Neural cell (in vitro differentiated cells): ENCODE measurements around the gene DENND4A. TPM values are rescaled to one million over a fixed set of nuclear protein-coding genes. Genes with fewer than 3 reads are reported as not detected.

Experiments
- H2AFZ ChIP-seq: fragments of 200-600, 300-800 bp; sonication (generic), shearing (Covaris generic); 2 replicates; pipeline ENCODE4 v1.6.0; 2014; ENCODE audit warnings: low read depth, mild to moderate bottlenecking, antibody characterized with exemption, low read length, moderate library complexity
- H3F3A ChIP-seq: fragments of 200-600 bp; shearing (Covaris generic); 2 replicates; pipeline ENCODE4 v1.6.1; 2016; ENCODE audit warnings: mild to moderate bottlenecking, moderate library complexity, mixed read lengths, antibody characterized with exemption, low read length; ENCODE audit not compliant: insufficient read depth, poor library complexity, severe bottlenecking
- H3K27ac ChIP-seq: fragments of 200-600, 300-800 bp; sonication (generic), shearing (Covaris generic); 2 replicates; pipeline ENCODE4 v1.5.1; 2014; ENCODE audit warnings: mild to moderate bottlenecking, low read length, moderate library complexity
- H3K27me3 ChIP-seq: fragments of 300-800, 200-600 bp; sonication (generic), shearing (Covaris generic); 2 replicates; pipeline ENCODE4 v1.6.0; 2014; ENCODE audit warnings: mild to moderate bottlenecking, low read depth, low read length, moderate library complexity; ENCODE audit not compliant: insufficient read depth
- H3K36me3 ChIP-seq: fragments of 300-800, 200-600 bp; sonication (generic), shearing (Covaris generic); 2 replicates; pipeline ENCODE4 v1.5.1; 2014; ENCODE audit warnings: mild to moderate bottlenecking, antibody characterized with exemption, low read length, moderate library complexity; ENCODE audit not compliant: insufficient read depth
- H3K4me2 ChIP-seq: fragments of 300-800, 200-600 bp; sonication (generic), shearing (Covaris generic); 2 replicates; pipeline ENCODE4 v1.6.0; 2014; ENCODE audit warnings: mild to moderate bottlenecking, low read length
- H3K4me3 ChIP-seq: fragments of 300-800, 200-600 bp; sonication (generic), shearing (Covaris generic); 2 replicates; pipeline ENCODE4 v1.5.1; 2014; ENCODE audit warnings: mild to moderate bottlenecking, low read length, moderate library complexity
- H3K79me2 ChIP-seq: fragments of 200-600 bp; shearing (Covaris generic); replicated peaks from 2 replicates; pipeline ENCODE4 v1.6.0; 2014; ENCODE audit warnings: mild to moderate bottlenecking, low read length, moderate library complexity; ENCODE audit not compliant: insufficient read depth
- H3K9ac ChIP-seq: fragments of 300-800, 200-600 bp; sonication (generic), shearing (Covaris generic); 2 replicates; pipeline ENCODE4 v1.6.1; 2016; ENCODE audit warnings: mild to moderate bottlenecking, low read length, mixed read lengths
- H3K9me2 ChIP-seq: fragments of 200-600 bp; shearing (Covaris generic); 2 replicates; pipeline ENCODE4 v1.6.1; 2016; ENCODE audit warnings: mild to moderate bottlenecking, low read length, mixed read lengths; ENCODE audit not compliant: insufficient read depth
- H3K9me3 ChIP-seq: fragments of 200-600, 300-800 bp; sonication (generic), shearing (Covaris generic); 2 replicates; pipeline ENCODE4 v1.6.1; 2016; ENCODE audit warnings: mild to moderate bottlenecking, mixed run types, low read length, moderate library complexity, mixed read lengths
- H4K20me1 ChIP-seq: fragments of 200-600 bp; shearing (Covaris generic); 2 replicates; pipeline ENCODE4 v1.6.1; 2016; ENCODE audit warnings: mild to moderate bottlenecking, mixed run types; ENCODE audit not compliant: insufficient read depth
- CTCF ChIP-seq: fragments of 450-650 bp; IDR thresholded peaks from 2 replicates; pipeline ENCODE4 v1.5.1; 2014; ENCODE audit warnings: antibody characterized with exemption, mild to moderate bottlenecking, moderate library complexity; ENCODE audit not compliant: poor library complexity, severe bottlenecking
- EP300 ChIP-seq: fragments of 450-650 bp; conservative IDR thresholded peaks from 2 replicates; pipeline ENCODE4 v1.6.1; 2014; ENCODE audit warnings: antibody characterized with exemption, mild to moderate bottlenecking, moderate library complexity; ENCODE audit not compliant: poor library complexity, severe bottlenecking
- EZH2 ChIP-seq: fragments of 200-600, 300-800 bp; shearing (Covaris generic), sonication (generic); IDR thresholded peaks from 2 replicates; pipeline ENCODE4 v1.6.1; 2014; ENCODE audit warnings: antibody characterized with exemption, low read length, borderline replicate concordance, mild to moderate bottlenecking; ENCODE audit not compliant: insufficient read depth, poor library complexity, severe bottlenecking
- MXI1 ChIP-seq: fragments of 450-650 bp; conservative IDR thresholded peaks from 2 replicates; pipeline ENCODE4 v1.6.1; 2014; ENCODE audit warnings: antibody characterized with exemption, mild to moderate bottlenecking; ENCODE audit not compliant: poor library complexity, severe bottlenecking
- POLR2AphosphoS5 ChIP-seq: IDR thresholded peaks from 2 replicates; pipeline ENCODE4 v1.6.1; 2012
- RAD21 ChIP-seq: fragments of 450-650 bp; conservative IDR thresholded peaks from 2 replicates; pipeline ENCODE4 v1.6.1; 2014; ENCODE audit warnings: antibody characterized with exemption, mild to moderate bottlenecking, moderate library complexity
- REST ChIP-seq: IDR thresholded peaks from 2 replicates; pipeline ENCODE4 v1.6.1; 2012; ENCODE audit warnings: borderline replicate concordance
- SMC3 ChIP-seq: fragments of 450-650 bp; conservative IDR thresholded peaks from 2 replicates; pipeline ENCODE4 v1.6.1; 2014; ENCODE audit warnings: antibody characterized with exemption, mild to moderate bottlenecking, moderate library complexity; ENCODE audit not compliant: poor library complexity
- TAF1 ChIP-seq: IDR thresholded peaks from 2 replicates; pipeline ENCODE4 v1.6.1; 2012; ENCODE audit warnings: low read depth
- polyA plus RNA-seq: library from polyadenylated mRNA; depleted of rRNA; stranded (reverse); fragments of >200 nt; gene quantifications from 2 replicates; pipeline ENCODE4 v1.2.3, GENCODE V29; 2014

Gene DENND4A
- polyA plus RNA-seq, 1 donor from 2014 or later: 7.5 TPM

GRCh38 chr15:65805019-65805745 is 13.1 kb upstream of the DENND4A start:
- Histone ChIP-seq H3K9me2 (no peaks in the 10 kb centered on the region), H3K36me3 (no peaks in the 10 kb centered on the region), H3K9ac (no peak overlapping the region), H3K4me2 (no peak overlapping the region), H3K4me3 (no peak overlapping the region), H3F3A (no peaks in the 10 kb centered on the region), H3K79me2 (no peaks in the 10 kb centered on the region), H3K27me3 (no peaks in the 10 kb centered on the region), H3K27ac (no peak overlapping the region), H2AFZ (no peak overlapping the region), H3K9me3 (no peaks in the 10 kb centered on the region), H4K20me1 (no peaks in the 10 kb centered on the region)
- TF ChIP-seq RAD21: no peak
- no peak for TF ChIP-seq EP300
- TF ChIP-seq TAF1: no peak
- no peak for TF ChIP-seq POLR2AphosphoS5
- no peak for TF ChIP-seq SMC3
- TF ChIP-seq MXI1: no peak
- no peak for TF ChIP-seq CTCF
- TF ChIP-seq REST: no peak
- TF ChIP-seq EZH2: no peak

GRCh38 chr15:65804252-65804931 is 12.3 kb upstream of the DENND4A start:
- Histone ChIP-seq H3K4me3 (no peak overlapping the region), H4K20me1 (no peaks in the 10 kb centered on the region), H3K79me2 (no peaks in the 10 kb centered on the region), H3K4me2 (no peak overlapping the region), H2AFZ (no peak overlapping the region), H3K36me3 (no peaks in the 10 kb centered on the region), H3K9me3 (no peaks in the 10 kb centered on the region), H3K27me3 (no peaks in the 10 kb centered on the region), H3K9ac (no peak overlapping the region), H3F3A (no peaks in the 10 kb centered on the region), H3K27ac (no peak overlapping the region), H3K9me2 (no peaks in the 10 kb centered on the region)
- TF ChIP-seq POLR2AphosphoS5 (no peak), MXI1 (no peak), EZH2 (no peak), EP300 (no peak), CTCF (no peak), RAD21 (no peak), TAF1 (no peak), REST (no peak), SMC3 (no peak)
